Measurements from ENCODE around the gene SUMF2.
A peak's percentile ranks its signal among the peaks of the same experiment; 100 is the strongest.
"Not testable (repeated sequence)": the region's sequence is repeated elsewhere in the genome, so short reads cannot be mapped to it uniquely, and the experiment has no call there.

SUMF2 gene

GRCh38 chr7:56063882-56064625 is at the start of gene SUMF2:
SUMF2 (plus strand) TSS chr7:56064286; CDS start chr7:56064312, 26 bp downstream.
- DNase-seq = peak; percentile 94

GRCh38 chr7:56017015-56017414 is 47.1 kb upstream of the SUMF2 start:
- DNase-seq = not testable (repeated sequence)

- no peak for DNase-seq
These were observed 44.6 kb upstream of the SUMF2 start for GRCh38 chr7:56019501-56019900.

GRCh38 chr7:56023500-56023899 is 40.6 kb upstream of the SUMF2 start:
- no peak for DNase-seq

GRCh38 chr7:56026538-56026937 is 37.5 kb upstream of the SUMF2 start:
- no peak for DNase-seq

GRCh38 chr7:56028942-56029630 is 35.0 kb upstream of the SUMF2 start:
- peak; percentile 27 for DNase-seq

- no peak for DNase-seq
These were observed 33.7 kb upstream of the SUMF2 start for GRCh38 chr7:56030340-56030739.

- DNase-seq = not testable (repeated sequence)
These were observed 32.5 kb upstream of the SUMF2 start for GRCh38 chr7:56031556-56031955.

- not testable (repeated sequence) for DNase-seq
These were observed 31.5 kb upstream of the SUMF2 start for GRCh38 chr7:56032578-56032977.

GRCh38 chr7:56033671-56034432 is 30.2 kb upstream of the SUMF2 start:
- DNase-seq = peak; percentile 95

GRCh38 chr7:56040730-56041129 is 23.4 kb upstream of the SUMF2 start:
- no peak for DNase-seq

- DNase-seq = not testable (repeated sequence)
These were observed 18.3 kb upstream of the SUMF2 start for GRCh38 chr7:56045758-56046157.

GRCh38 chr7:56046721-56047445 is 17.2 kb upstream of the SUMF2 start:
- no peak for DNase-seq

GRCh38 chr7:56047446-56048116 is 16.5 kb upstream of the SUMF2 start:
- DNase-seq = not testable (repeated sequence)

- DNase-seq = no peak
These were observed 15.8 kb upstream of the SUMF2 start for GRCh38 chr7:56048245-56048644.

GRCh38 chr7:56048763-56049162 is 15.3 kb upstream of the SUMF2 start:
- peak; percentile 82 for DNase-seq

GRCh38 chr7:56051053-56051338 is 13.1 kb upstream of the SUMF2 start:
- no peak for DNase-seq

- peak; percentile 99 for DNase-seq
These were observed 12.5 kb upstream of the SUMF2 start, which contains the start of the genes CCT6A and PSPH for GRCh38 chr7:56051339-56052191. CCT6A (plus strand) TSS chr7:56051765; CDS start chr7:56051849, 84 bp downstream. PSPH (minus strand) TSS chr7:56051444; CDS start chr7:56021212, 30,232 bp downstream.

GRCh38 chr7:56053379-56053778 is 10.7 kb upstream of the SUMF2 start:
- DNase-seq = no peak

- no peak for DNase-seq
These were observed 10.1 kb upstream of the SUMF2 start for GRCh38 chr7:56053993-56054392.

GRCh38 chr7:56062382-56062781 is 1.7 kb upstream of the SUMF2 start:
- peak; percentile 41 for DNase-seq

Measured in DMS53 (cell line).